ENCODE measurements around the gene TCF15.

- TF ChIP-seq SRF (IDR thresholded peaks at IDR 0.05; ENCODE audit: low read depth, low read length) (no peak), CTCF (IDR thresholded peaks at IDR 0.05; ENCODE audit: control extremely low read depth in 1 of 3, insufficient read depth in 1 of 3, low read depth in 1 of 3, low read length in 3 of 3) (no peak)
Observed at GRCh38 chr20:654417-654750, 44.3 kb upstream of the TCF15 start.

Measured in H1 (cell line).